ENCODE results near the gene MRPL43. TPM values are rescaled to one million over a fixed set of nuclear protein-coding genes. Genes with fewer than 3 reads are reported as not detected.

The MRPL43 gene
- total RNA-seq, 1 donor from 2014 or later = 41.2 TPM

DNA sequence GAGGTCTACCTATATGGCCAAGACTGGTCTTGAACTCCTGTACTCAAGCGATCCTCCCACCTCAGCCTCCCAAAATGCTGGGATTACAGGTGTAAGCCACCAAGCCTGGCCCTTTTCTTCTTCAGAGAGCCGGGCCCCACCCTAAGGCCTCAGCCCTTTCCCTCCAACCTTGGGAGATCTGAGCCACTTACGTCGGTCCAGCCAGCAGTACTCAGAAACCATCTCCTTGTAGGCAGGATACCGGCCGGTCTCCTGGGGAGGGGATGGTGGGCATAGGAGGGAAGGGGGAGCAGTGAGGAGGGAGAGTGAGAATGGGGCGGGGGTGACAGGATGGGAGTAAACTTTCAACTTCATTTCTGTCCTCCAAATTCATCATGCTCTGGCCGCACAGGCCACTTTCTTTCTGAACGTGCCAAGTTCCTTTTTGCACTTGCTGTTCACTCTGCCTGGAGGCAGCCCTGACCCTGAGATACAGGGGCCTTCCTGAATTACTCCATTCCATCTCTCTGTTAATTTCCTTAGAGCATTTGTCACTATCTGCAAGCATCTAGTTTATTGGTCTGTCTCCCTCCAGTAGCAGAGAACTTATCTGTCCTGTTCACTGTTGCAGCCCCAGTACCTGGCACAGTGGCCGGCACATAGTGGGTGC, 33.3 kb upstream of the MRPL43 start:
- peaks cover 12 to 14% (median 14%) of the 10 kb centered on the region in 3 donors for H3K27me3 ChIP-seq (ENCODE audit: control insufficient read depth in 3 of 3, insufficient read depth in 3 of 3, low read length in 3 of 3)
- no peak overlapping the region for H3K4me3 ChIP-seq (ENCODE audit: low read length in 3 of 3)
- no peak overlapping the region for H3K27ac ChIP-seq (ENCODE audit: low read depth, low read length)
- H3K9me3 ChIP-seq (ENCODE audit: control insufficient read depth in 3 of 3, low read length in 3 of 3) = no peaks in the 10 kb centered on the region
- H3K4me1 ChIP-seq (ENCODE audit: control insufficient read depth in 3 of 3, insufficient read depth in 3 of 3, low read length in 3 of 3) = peaks cover 0 to 9% (median 7%) of the 10 kb centered on the region in 3 donors
- H3K36me3 ChIP-seq (ENCODE audit: control insufficient read depth in 3 of 3, insufficient read depth in 3 of 3, low read length in 3 of 3) = no peaks in the 10 kb centered on the region
- no peak overlapping the region for H3K9ac ChIP-seq (ENCODE audit: low read depth in 1 of 3, low read length in 3 of 3)

DNA sequence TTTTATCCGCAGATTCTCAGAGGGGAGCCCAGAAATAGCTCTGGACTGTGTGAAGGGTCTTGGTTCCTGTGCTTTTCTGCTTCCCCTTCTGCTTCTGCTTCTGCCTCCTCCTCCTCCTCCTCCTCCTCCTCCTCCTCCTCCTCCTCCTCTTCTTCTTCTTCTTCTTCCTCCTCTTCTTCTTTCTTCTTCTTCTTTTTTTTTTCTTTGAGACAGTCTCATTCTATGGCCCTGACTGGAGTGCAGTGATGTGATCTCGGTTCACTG, 32.1 kb upstream of the MRPL43 start:
- Histone ChIP-seq H3K9me3 (ENCODE audit: control insufficient read depth in 3 of 3, low read length in 3 of 3) (no peaks in the 10 kb centered on the region), H3K36me3 (ENCODE audit: control insufficient read depth in 3 of 3, insufficient read depth in 3 of 3, low read length in 3 of 3) (no peaks in the 10 kb centered on the region), H3K27ac (ENCODE audit: low read depth, low read length) (no peak overlapping the region), H3K4me3 (ENCODE audit: low read length in 3 of 3) (no peak overlapping the region), H3K9ac (ENCODE audit: low read depth in 1 of 3, low read length in 3 of 3) (no peak overlapping the region), H3K4me1 (ENCODE audit: control insufficient read depth in 3 of 3, insufficient read depth in 3 of 3, low read length in 3 of 3) (peaks cover 2 to 12% (median 9%) of the 10 kb centered on the region in 3 donors), H3K27me3 (ENCODE audit: control insufficient read depth in 3 of 3, insufficient read depth in 3 of 3, low read length in 3 of 3) (peaks cover 12 to 14% (median 14%) of the 10 kb centered on the region in 3 donors)

DNA sequence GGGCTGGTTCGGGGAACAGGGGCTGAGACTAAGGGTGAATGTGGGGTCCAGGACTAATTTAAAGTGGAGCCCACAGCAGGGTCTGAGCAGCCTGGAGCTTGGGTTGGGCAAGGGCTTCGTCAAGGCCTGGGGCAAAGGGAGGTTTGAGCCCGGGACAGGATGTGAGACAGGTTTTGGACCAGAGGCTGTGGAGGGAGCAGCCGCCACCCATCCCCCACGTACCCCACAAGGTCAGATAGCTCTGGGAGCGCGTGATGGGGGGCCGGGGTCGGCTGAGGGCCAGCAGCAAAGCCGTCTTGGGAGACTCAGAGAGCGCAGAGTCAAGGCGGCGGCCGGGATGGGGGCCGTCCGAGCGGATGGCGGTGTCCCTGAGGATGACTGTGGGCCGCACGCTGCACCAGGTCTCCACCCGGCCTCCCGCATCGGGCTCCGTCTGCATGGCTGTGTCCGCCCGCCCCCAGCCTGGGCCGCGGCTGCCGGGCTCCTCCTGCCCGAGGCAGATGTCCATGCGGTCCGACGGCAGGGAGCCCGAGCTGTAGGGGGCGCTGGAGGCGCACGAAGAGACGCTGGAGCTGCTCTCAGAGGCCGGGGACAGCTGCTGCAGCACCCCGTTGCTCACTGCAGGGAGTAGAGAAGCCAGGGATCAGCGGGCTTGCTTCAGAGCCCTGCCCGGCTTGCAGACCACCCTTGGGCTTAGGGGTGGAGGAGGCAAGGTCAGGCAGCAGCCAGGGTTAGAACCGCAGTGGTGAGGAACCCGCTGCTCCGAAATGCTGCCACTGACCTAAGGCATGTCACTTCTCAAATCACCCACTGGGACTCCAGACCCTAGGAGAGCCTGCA, 31.5 kb upstream of the MRPL43 start:
- peaks cover 12 to 14% (median 14%) of the 10 kb centered on the region in 3 donors for H3K27me3 ChIP-seq (ENCODE audit: control insufficient read depth in 3 of 3, insufficient read depth in 3 of 3, low read length in 3 of 3)
- no peak overlapping the region for H3K4me3 ChIP-seq (ENCODE audit: low read length in 3 of 3)
- peak overlapping the region in 1 of 3 donors; percentile 25 for H3K9ac ChIP-seq (ENCODE audit: low read depth in 1 of 3, low read length in 3 of 3)

DNA sequence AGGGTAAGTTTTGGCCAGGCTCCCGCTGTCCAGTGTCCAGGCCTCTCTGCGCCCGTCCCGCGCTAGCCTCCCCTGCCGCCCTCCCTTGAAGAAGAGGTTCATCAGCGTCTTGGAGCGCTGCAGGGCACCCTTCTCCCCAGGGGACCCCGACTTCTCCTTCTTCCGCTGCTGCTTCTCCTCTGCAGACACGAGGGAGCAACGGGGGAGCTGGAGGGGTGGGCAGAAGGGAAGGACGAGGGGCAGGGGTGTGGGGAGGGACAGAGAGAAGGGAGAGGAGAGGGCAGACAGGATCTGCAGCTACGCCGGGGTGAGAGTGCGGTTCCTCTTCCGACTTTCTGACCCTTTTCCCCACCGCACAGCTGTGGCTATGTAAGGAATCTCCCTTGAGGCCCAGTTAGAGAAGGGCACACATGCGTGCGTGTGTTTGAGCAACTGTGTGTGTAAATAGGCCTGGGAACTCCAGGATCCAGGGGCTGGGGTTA, 30.9 kb upstream of the MRPL43 start:
- Histone ChIP-seq H3K36me3 (ENCODE audit: control insufficient read depth in 3 of 3, insufficient read depth in 3 of 3, low read length in 3 of 3) (no peaks in the 10 kb centered on the region), H3K9me3 (ENCODE audit: control insufficient read depth in 3 of 3, low read length in 3 of 3) (no peaks in the 10 kb centered on the region), H3K4me1 (ENCODE audit: control insufficient read depth in 3 of 3, insufficient read depth in 3 of 3, low read length in 3 of 3) (peaks cover 6 to 22% (median 18%) of the 10 kb centered on the region in 3 donors), H3K4me3 (ENCODE audit: low read length in 3 of 3) (no peak overlapping the region), H3K27me3 (ENCODE audit: control insufficient read depth in 3 of 3, insufficient read depth in 3 of 3, low read length in 3 of 3) (peaks cover 12 to 14% (median 14%) of the 10 kb centered on the region in 3 donors), H3K9ac (ENCODE audit: low read depth in 1 of 3, low read length in 3 of 3) (no peak overlapping the region), H3K27ac (ENCODE audit: low read depth, low read length) (peak overlapping the region; percentile 19)

More for the DNA sequence above, 31.5 kb upstream of the MRPL43 start:
- Histone ChIP-seq H3K36me3 (ENCODE audit: control insufficient read depth in 3 of 3, insufficient read depth in 3 of 3, low read length in 3 of 3) (no peaks in the 10 kb centered on the region), H3K9me3 (ENCODE audit: control insufficient read depth in 3 of 3, low read length in 3 of 3) (no peaks in the 10 kb centered on the region), H3K27ac (ENCODE audit: low read depth, low read length) (peak overlapping the region; percentile 19), H3K4me1 (ENCODE audit: control insufficient read depth in 3 of 3, insufficient read depth in 3 of 3, low read length in 3 of 3) (peaks cover 6 to 18% (median 13%) of the 10 kb centered on the region in 3 donors)

DNA sequence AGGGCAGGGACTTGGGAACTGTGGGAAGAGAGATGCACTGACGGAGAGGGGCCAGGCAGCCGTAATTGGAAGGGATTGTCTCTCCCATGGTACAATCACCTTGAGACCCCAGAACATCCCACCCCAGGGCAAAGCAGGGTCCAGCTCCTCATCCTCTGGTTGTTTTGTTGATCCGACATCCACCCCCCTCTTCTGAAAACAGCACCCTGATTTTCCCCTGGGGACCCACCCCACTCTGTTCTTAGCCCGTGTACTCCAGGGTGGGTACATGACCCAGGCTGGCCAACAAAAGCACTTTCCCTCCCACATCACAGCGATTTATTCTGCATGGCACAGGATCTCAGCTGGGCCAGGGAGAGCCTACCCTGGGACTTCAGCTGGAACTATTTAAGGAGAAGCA, 29.5 kb upstream of the MRPL43 start:
- no peak overlapping the region for H3K9ac ChIP-seq (ENCODE audit: low read depth in 1 of 3, low read length in 3 of 3)
- no peak overlapping the region for H3K4me3 ChIP-seq (ENCODE audit: low read length in 3 of 3)
- H3K9me3 ChIP-seq (ENCODE audit: control insufficient read depth in 3 of 3, low read length in 3 of 3) = no peaks in the 10 kb centered on the region
- no peak overlapping the region for H3K27ac ChIP-seq (ENCODE audit: low read depth, low read length)
- H3K4me1 ChIP-seq (ENCODE audit: control insufficient read depth in 3 of 3, insufficient read depth in 3 of 3, low read length in 3 of 3) = peaks cover 19 to 31% (median 28%) of the 10 kb centered on the region in 3 donors
- H3K36me3 ChIP-seq (ENCODE audit: control insufficient read depth in 3 of 3, insufficient read depth in 3 of 3, low read length in 3 of 3) = no peaks in the 10 kb centered on the region
- H3K27me3 ChIP-seq (ENCODE audit: control insufficient read depth in 3 of 3, insufficient read depth in 3 of 3, low read length in 3 of 3) = peaks cover 12 to 14% (median 14%) of the 10 kb centered on the region in 3 donors

DNA sequence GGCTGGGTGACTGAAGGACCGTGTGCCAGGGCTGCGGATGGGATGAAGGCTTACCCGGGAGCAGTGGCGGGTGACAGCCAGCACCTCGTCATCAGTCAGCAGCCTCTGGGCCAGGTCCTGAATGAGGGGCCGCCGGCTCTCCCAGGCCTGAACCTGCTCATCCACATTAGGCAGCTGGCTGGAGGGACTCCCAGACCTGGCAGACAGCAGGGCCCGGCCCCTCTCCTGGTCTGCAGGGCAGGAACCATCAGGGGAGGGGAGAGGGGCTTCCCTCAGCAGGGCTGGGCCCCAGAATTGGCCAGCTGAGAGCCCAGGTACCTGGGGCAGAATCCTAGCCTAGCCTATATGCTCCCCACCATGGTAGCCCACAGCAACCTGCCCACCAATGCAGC, 28.3 kb upstream of the MRPL43 start:
- Histone ChIP-seq H3K36me3 (ENCODE audit: control insufficient read depth in 3 of 3, insufficient read depth in 3 of 3, low read length in 3 of 3) (no peaks in the 10 kb centered on the region), H3K27ac (ENCODE audit: low read depth, low read length) (no peak overlapping the region), H3K9ac (ENCODE audit: low read depth in 1 of 3, low read length in 3 of 3) (no peak overlapping the region), H3K4me3 (ENCODE audit: low read length in 3 of 3) (no peak overlapping the region), H3K27me3 (ENCODE audit: control insufficient read depth in 3 of 3, insufficient read depth in 3 of 3, low read length in 3 of 3) (peaks cover 12 to 14% (median 14%) of the 10 kb centered on the region in 3 donors), H3K4me1 (ENCODE audit: control insufficient read depth in 3 of 3, insufficient read depth in 3 of 3, low read length in 3 of 3) (peaks cover 19 to 31% (median 28%) of the 10 kb centered on the region in 3 donors), H3K9me3 (ENCODE audit: control insufficient read depth in 3 of 3, low read length in 3 of 3) (no peaks in the 10 kb centered on the region)

DNA sequence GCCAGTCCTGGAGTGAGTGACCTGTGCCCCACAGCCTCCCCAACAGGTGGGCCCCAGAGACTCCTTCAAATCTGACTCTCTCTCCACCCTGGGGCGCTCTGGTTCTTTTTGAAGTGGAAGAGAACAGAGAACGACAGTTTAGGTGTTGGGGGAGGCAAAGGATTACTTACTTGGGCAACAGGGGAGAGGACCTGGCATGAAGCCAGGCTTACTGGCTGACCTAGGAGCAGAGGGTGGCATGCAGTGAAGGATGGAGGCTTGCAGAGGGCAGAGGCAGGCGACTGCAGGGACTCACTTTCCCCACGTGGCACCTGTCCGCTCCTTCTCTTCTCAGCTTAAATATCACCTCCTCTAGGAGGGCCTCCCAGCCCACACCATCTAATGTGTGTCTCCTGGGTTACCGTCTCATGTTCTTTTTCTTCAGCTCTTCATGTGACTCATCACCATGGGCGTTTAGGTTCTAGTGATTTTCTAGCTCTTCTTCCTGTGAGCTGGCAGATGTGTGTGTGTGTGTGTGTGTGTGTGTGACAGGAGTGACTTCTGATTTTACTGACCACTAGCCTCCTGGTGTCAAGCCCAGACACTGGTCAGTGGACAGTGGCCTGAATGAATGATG, 27.8 kb upstream of the MRPL43 start:
- peaks cover 12 to 14% (median 14%) of the 10 kb centered on the region in 3 donors for H3K27me3 ChIP-seq (ENCODE audit: control insufficient read depth in 3 of 3, insufficient read depth in 3 of 3, low read length in 3 of 3)
- H3K4me3 ChIP-seq (ENCODE audit: low read length in 3 of 3) = no peak overlapping the region
- no peak overlapping the region for H3K27ac ChIP-seq (ENCODE audit: low read depth, low read length)
- peaks cover 19 to 31% (median 28%) of the 10 kb centered on the region in 3 donors for H3K4me1 ChIP-seq (ENCODE audit: control insufficient read depth in 3 of 3, insufficient read depth in 3 of 3, low read length in 3 of 3)
- peak overlapping the region in 1 of 3 donors; percentile 40 for H3K9ac ChIP-seq (ENCODE audit: low read depth in 1 of 3, low read length in 3 of 3)
- H3K36me3 ChIP-seq (ENCODE audit: control insufficient read depth in 3 of 3, insufficient read depth in 3 of 3, low read length in 3 of 3) = no peaks in the 10 kb centered on the region
- H3K9me3 ChIP-seq (ENCODE audit: control insufficient read depth in 3 of 3, low read length in 3 of 3) = no peaks in the 10 kb centered on the region

DNA sequence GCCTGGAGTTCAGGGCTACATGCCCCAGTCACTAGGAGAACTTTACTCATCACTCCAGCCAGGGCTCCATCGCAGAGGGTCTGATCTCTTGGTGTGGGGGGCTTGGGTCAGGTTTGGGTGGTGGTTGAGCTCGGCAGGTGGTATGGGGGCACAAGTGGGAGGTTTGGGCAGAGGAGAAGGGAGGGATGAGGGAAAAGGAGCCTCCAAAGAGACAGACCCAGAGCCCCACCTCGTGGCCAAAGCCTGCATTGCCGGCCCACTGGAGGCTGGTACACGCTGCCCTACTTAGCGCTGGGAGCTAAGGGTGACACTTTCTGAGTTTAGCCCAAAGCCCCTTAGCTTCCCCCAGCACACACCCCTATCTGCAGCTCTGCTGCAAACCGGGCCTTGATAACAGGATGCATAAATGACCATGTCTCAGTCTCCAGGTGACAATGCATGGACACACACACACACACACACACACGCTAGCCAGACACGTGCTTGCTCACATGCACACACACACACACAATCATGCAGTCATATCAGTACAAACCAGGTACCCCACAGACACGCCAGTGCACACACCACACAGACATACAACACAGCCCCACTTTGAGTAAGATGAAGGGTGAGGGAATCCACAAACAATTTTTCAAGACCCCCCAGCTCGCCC, 27.1 kb upstream of the MRPL43 start:
- Histone ChIP-seq H3K27me3 (ENCODE audit: control insufficient read depth in 3 of 3, insufficient read depth in 3 of 3, low read length in 3 of 3) (peaks cover 12 to 14% (median 14%) of the 10 kb centered on the region in 3 donors), H3K4me3 (ENCODE audit: low read length in 3 of 3) (no peak overlapping the region), H3K4me1 (ENCODE audit: control insufficient read depth in 3 of 3, insufficient read depth in 3 of 3, low read length in 3 of 3) (peaks cover 19 to 31% (median 28%) of the 10 kb centered on the region in 3 donors), H3K27ac (ENCODE audit: low read depth, low read length) (no peak overlapping the region), H3K9ac (ENCODE audit: low read depth in 1 of 3, low read length in 3 of 3) (peak overlapping the region in 1 of 3 donors; percentile 40), H3K36me3 (ENCODE audit: control insufficient read depth in 3 of 3, insufficient read depth in 3 of 3, low read length in 3 of 3) (no peaks in the 10 kb centered on the region), H3K9me3 (ENCODE audit: control insufficient read depth in 3 of 3, low read length in 3 of 3) (no peaks in the 10 kb centered on the region)

DNA sequence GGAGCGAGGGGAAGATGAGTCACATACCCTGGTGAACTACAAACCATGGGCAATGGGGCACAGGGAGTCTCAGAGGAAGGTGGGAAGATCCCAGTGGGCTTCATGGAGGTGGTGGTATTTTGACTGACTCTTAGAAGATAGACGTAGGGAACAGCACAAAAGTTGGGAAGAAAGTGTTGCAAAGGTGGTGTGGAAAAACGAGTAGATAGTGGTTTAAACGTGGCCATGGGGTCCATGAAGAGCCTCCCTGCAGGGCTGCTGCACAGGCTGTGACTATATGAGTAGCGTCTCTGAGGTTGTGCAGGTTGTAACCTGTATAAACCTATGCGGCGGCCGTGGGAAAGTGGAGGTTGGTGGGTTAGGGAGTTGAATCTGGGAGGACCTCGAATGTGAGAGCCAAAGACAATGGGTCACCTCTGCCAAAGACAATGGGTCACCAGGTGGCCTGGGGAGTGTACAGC, 26.1 kb upstream of the MRPL43 start:
- Histone ChIP-seq H3K4me3 (ENCODE audit: low read length in 3 of 3) (no peak overlapping the region), H3K27me3 (ENCODE audit: control insufficient read depth in 3 of 3, insufficient read depth in 3 of 3, low read length in 3 of 3) (peaks cover 10 to 12% (median 12%) of the 10 kb centered on the region in 3 donors), H3K36me3 (ENCODE audit: control insufficient read depth in 3 of 3, insufficient read depth in 3 of 3, low read length in 3 of 3) (no peaks in the 10 kb centered on the region), H3K9ac (ENCODE audit: low read depth in 1 of 3, low read length in 3 of 3) (peak overlapping the region in 2 of 3 donors; percentile 32 to 41), H3K27ac (ENCODE audit: low read depth, low read length) (peak overlapping the region; percentile 19), H3K4me1 (ENCODE audit: control insufficient read depth in 3 of 3, insufficient read depth in 3 of 3, low read length in 3 of 3) (peaks cover 19 to 23% (median 21%) of the 10 kb centered on the region in 3 donors), H3K9me3 (ENCODE audit: control insufficient read depth in 3 of 3, low read length in 3 of 3) (no peaks in the 10 kb centered on the region)

All from skeletal muscle tissue (tissue), 4 donors.